K562 (cell line): ENCODE measurements around the gene ATP5MG. TPM values are rescaled to one million over a fixed set of nuclear protein-coding genes. Genes with fewer than 3 reads are reported as not detected.

Source experiments
- BHLHE40 ChIP-seq: IDR thresholded peaks from 2 replicates; pipeline ENCODE4 v1.6.1; 2011; ENCODE audit warnings: low read length, improper control_type of control experiment
- CBFB ChIP-seq: sonication (generic); formaldehyde crosslinking; IDR thresholded peaks from 2 replicates; pipeline ENCODE4 v1.4.0; 2020; ENCODE audit warnings: mild to moderate bottlenecking, missing genetic modification reagents
- CEBPG ChIP-seq, 3 experiments: fragments of 200-800 bp in 1 of 3; sonication (Bioruptor generic) in 1 of 3; sonication (generic) in 1 of 3; formaldehyde crosslinking in 1 of 3; IDR thresholded peaks in 2 of 3; conservative IDR thresholded peaks in 1 of 3; 2 replicates each; pipeline versions ENCODE4 v1.6.1 to v1.8.0; 2016 to 2022; ENCODE audit warnings: missing compliant biosample characterization in 2 of 3, missing genetic modification characterization in 2 of 3, mild to moderate bottlenecking in 1 of 3, missing genetic modification reagents in 1 of 3
- DMBX1 ChIP-seq: fragments of 250-450 bp; sonication (Bioruptor Pico); IDR thresholded peaks from 2 replicates; pipeline ENCODE4 v1.8.0; 2022; ENCODE audit warnings: inconsistent platforms, mild to moderate bottlenecking, moderate library complexity, borderline replicate concordance
- FIP1L1 ChIP-seq: fragments of 200-400 bp; formaldehyde crosslinking; IDR thresholded peaks from 2 replicates; pipeline ENCODE4 v1.6.1; 2018; ENCODE audit warnings: mild to moderate bottlenecking, low read depth, low read length; ENCODE audit not compliant: poor library complexity, severe bottlenecking
- FOXJ2 ChIP-seq: fragments of 200-800 bp; sonication (Bioruptor generic); IDR thresholded peaks from 2 replicates; pipeline ENCODE4 v1.6.1; 2016; ENCODE audit warnings: missing genetic modification characterization, missing compliant biosample characterization
- MCM7 ChIP-seq, 2 experiments: fragments of 450-650 bp; IDR thresholded peaks; 2 replicates each; pipeline ENCODE4 v1.6.1; 2016 to 2018
- MTA1 ChIP-seq: fragments of 450-650 bp; IDR thresholded peaks from 2 replicates; pipeline ENCODE4 v1.6.1; 2017; ENCODE audit warnings: borderline replicate concordance
- MYNN ChIP-seq, 2 experiments: sonication (generic); formaldehyde crosslinking in 1 of 2; IDR thresholded peaks; 2 replicates each; pipeline versions ENCODE4 v1.5.0 to v1.6.1; 2016 to 2020; ENCODE audit warnings: antibody characterized with exemption in 1 of 2, missing genetic modification reagents in 1 of 2
- POLR2B ChIP-seq: fragments of 450-650 bp; IDR thresholded peaks from 2 replicates; pipeline ENCODE4 v1.6.1; 2018; ENCODE audit warnings: low read depth; ENCODE audit not compliant: partially characterized antibody
- PPARD ChIP-seq: fragments of 250-450 bp; sonication (Bioruptor Pico); IDR thresholded peaks from 2 replicates; pipeline ENCODE4 v1.8.0; 2022; ENCODE audit warnings: inconsistent platforms, mild to moderate bottlenecking, moderate library complexity
- STAT5A ChIP-seq: IDR thresholded peaks from 2 replicates; pipeline ENCODE4 v1.6.1; 2012; ENCODE audit warnings: low read length, inconsistent platforms, borderline replicate concordance
- TSC22D4 ChIP-seq: fragments of 450-650 bp; IDR thresholded peaks from 2 replicates; pipeline ENCODE4 v1.6.1; 2016; ENCODE audit warnings: missing genetic modification characterization, missing biosample characterization, control low read depth
- ZNF77 ChIP-seq: fragments of 250-450 bp; sonication (Bioruptor Pico); IDR thresholded peaks from 2 replicates; pipeline ENCODE4 v1.5.0; 2020
- polyA plus RNA-seq, 8 experiments: library from polyadenylated mRNA; depleted of rRNA in 4 of 8; stranded (reverse) in 5 of 8; unstranded in 3 of 8; fragments of >200 nt; fragmentation: Nextera tagmentation in 2 of 8; fragmentation: Illumina TruSeq in 1 of 8; extraction: Ambion mirVana in 2 of 8; extraction: Trizol in 1 of 8; gene quantifications; 2 replicates each; pipeline versions ENCODE4 v1.2.1 to v1.2.3, GENCODE V29; 2011 to 2014; ENCODE audit warnings: inconsistent platforms in 1 of 8, missing spikeins in 1 of 8
- total RNA-seq, 7 experiments: library from RNA; depleted of rRNA in 6 of 7; stranded (reverse); fragments of >200 nt in 6 of 7; fragmentation: Illumina TruSeq in 2 of 7; extraction: Trizol in 2 of 7; gene quantifications; 2 replicates each; pipeline versions ENCODE4 v1.2.1 to v1.2.3, GENCODE V29; 2011 to 2021; ENCODE audit warnings: low replicate concordance in 1 of 7
- TF ChIP-seq, protein P1 (sequence below), 3 experiments: fragments of 200-800 bp in 1 of 3; fragments of 250-450 bp in 1 of 3; fragments of 450-650 bp in 1 of 3; sonication (Bioruptor Pico) in 1 of 3; sonication (Bioruptor generic) in 1 of 3; formaldehyde crosslinking in 1 of 3; IDR thresholded peaks; 2 replicates each; pipeline versions ENCODE4 v1.6.1 to v1.8.0; 2016 to 2022; ENCODE audit warnings: mild to moderate bottlenecking in 2 of 3, missing genetic modification characterization in 2 of 3, missing compliant biosample characterization in 1 of 3, moderate library complexity in 1 of 3
- TF ChIP-seq, protein P2 (sequence below): sonication (generic); formaldehyde crosslinking; IDR thresholded peaks from 2 replicates; pipeline ENCODE4 v1.8.0; 2022; ENCODE audit warnings: mild to moderate bottlenecking, missing genetic modification reagents, borderline replicate concordance
- TF ChIP-seq, protein P3 (sequence below): fragments of 450-650 bp; IDR thresholded peaks from 2 replicates; pipeline ENCODE4 v1.6.1; 2014; ENCODE audit warnings: low read depth, mild to moderate bottlenecking, moderate library complexity, borderline replicate concordance
- TF ChIP-seq, protein P4 (sequence below): fragments of 250-450 bp; sonication (Bioruptor Pico); IDR thresholded peaks from 2 replicates; pipeline ENCODE4 v1.9.0; 2021; ENCODE audit warnings: mild to moderate bottlenecking, inconsistent platforms

ATP5MG gene
- total and polyA plus RNA-seq, 9 of the 15 experiments (the other 6 are each of a cell fraction or from before 2014, with no cell fraction given), result 301 to 2,138 (median 434) TPM

DNA sequence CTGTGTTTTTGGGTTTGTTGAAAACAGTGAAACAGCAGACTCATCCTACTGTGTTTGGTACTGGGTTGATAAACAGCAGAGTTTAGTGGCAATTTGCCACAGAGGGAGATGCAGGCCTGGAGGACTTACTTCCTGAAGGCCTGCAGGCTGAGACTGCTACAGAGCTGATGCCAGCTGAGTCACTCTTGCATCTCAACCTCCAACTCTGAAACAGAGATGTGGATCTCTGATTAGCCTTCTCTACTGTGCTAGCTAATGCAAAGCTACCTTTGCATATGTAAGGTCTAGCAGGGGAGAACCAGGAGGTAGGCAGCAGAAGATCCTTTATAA lies 14.3 kb downstream of the ATP5MG start (continued):
- TF ChIP-seq, protein P1, sequence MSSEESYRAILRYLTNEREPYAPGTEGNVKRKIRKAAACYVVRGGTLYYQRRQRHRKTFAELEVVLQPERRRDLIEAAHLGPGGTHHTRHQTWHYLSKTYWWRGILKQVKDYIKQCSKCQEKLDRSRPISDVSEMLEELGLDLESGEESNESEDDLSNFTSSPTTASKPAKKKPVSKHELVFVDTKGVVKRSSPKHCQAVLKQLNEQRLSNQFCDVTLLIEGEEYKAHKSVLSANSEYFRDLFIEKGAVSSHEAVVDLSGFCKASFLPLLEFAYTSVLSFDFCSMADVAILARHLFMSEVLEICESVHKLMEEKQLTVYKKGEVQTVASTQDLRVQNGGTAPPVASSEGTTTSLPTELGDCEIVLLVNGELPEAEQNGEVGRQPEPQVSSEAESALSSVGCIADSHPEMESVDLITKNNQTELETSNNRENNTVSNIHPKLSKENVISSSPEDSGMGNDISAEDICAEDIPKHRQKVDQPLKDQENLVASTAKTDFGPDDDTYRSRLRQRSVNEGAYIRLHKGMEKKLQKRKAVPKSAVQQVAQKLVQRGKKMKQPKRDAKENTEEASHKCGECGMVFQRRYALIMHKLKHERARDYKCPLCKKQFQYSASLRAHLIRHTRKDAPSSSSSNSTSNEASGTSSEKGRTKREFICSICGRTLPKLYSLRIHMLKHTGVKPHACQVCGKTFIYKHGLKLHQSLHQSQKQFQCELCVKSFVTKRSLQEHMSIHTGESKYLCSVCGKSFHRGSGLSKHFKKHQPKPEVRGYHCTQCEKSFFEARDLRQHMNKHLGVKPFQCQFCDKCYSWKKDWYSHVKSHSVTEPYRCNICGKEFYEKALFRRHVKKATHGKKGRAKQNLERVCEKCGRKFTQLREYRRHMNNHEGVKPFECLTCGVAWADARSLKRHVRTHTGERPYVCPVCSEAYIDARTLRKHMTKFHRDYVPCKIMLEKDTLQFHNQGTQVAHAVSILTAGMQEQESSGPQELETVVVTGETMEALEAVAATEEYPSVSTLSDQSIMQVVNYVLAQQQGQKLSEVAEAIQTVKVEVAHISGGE (CRISPR knock-in tag; IDR thresholded peaks at IDR 0.05), result peak in 1 of 3 experiments; percentile 67; a peak in 2 of 6 replicates
- TF ChIP-seq DMBX1 (CRISPR knock-in tag) (peak; percentile 71), POLR2B (no peak), PPARD (no peak), TSC22D4 (no peak), MCM7 (IDR thresholded peaks at IDR 0.05) (no peak), FOXJ2 (tag) (peak; percentile 96), CBFB (CRISPR knock-in tag) (no peak), CEBPG (CRISPR knock-in tag; IDR thresholded peaks at IDR 0.05) (peak; percentile 58; the same call in 1 of the 2 replicates), CEBPG (tag; conservative IDR thresholded peaks at IDR 0.05 in 1 of 2, IDR thresholded peaks at IDR 0.05 in 1 of 2) (no peak; a peak in 1 of 4 replicates), MYNN (IDR thresholded peaks at IDR 0.05) (peak; percentile 94), MYNN (CRISPR knock-in tag; IDR thresholded peaks at IDR 0.05) (no peak), MTA1 (peak; percentile 88; the same call in 1 of the 2 replicates), STAT5A (peak; percentile 71; the same call in 1 of the 2 replicates), ZNF77 (CRISPR knock-in tag) (no peak), BHLHE40 (peak; percentile 69), FIP1L1 (no peak)
- TF ChIP-seq, protein P2, sequence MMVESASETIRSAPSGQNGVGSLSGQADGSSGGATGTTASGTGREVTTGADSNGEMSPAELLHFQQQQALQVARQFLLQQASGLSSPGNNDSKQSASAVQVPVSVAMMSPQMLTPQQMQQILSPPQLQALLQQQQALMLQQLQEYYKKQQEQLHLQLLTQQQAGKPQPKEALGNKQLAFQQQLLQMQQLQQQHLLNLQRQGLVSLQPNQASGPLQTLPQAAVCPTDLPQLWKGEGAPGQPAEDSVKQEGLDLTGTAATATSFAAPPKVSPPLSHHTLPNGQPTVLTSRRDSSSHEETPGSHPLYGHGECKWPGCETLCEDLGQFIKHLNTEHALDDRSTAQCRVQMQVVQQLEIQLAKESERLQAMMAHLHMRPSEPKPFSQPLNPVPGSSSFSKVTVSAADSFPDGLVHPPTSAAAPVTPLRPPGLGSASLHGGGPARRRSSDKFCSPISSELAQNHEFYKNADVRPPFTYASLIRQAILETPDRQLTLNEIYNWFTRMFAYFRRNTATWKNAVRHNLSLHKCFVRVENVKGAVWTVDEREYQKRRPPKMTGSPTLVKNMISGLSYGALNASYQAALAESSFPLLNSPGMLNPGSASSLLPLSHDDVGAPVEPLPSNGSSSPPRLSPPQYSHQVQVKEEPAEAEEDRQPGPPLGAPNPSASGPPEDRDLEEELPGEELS, result no peak
- TF ChIP-seq, protein P3, sequence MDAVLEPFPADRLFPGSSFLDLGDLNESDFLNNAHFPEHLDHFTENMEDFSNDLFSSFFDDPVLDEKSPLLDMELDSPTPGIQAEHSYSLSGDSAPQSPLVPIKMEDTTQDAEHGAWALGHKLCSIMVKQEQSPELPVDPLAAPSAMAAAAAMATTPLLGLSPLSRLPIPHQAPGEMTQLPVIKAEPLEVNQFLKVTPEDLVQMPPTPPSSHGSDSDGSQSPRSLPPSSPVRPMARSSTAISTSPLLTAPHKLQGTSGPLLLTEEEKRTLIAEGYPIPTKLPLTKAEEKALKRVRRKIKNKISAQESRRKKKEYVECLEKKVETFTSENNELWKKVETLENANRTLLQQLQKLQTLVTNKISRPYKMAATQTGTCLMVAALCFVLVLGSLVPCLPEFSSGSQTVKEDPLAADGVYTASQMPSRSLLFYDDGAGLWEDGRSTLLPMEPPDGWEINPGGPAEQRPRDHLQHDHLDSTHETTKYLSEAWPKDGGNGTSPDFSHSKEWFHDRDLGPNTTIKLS, result peak; percentile 48; the same call in 1 of the 2 replicates
- TF ChIP-seq, protein P4, sequence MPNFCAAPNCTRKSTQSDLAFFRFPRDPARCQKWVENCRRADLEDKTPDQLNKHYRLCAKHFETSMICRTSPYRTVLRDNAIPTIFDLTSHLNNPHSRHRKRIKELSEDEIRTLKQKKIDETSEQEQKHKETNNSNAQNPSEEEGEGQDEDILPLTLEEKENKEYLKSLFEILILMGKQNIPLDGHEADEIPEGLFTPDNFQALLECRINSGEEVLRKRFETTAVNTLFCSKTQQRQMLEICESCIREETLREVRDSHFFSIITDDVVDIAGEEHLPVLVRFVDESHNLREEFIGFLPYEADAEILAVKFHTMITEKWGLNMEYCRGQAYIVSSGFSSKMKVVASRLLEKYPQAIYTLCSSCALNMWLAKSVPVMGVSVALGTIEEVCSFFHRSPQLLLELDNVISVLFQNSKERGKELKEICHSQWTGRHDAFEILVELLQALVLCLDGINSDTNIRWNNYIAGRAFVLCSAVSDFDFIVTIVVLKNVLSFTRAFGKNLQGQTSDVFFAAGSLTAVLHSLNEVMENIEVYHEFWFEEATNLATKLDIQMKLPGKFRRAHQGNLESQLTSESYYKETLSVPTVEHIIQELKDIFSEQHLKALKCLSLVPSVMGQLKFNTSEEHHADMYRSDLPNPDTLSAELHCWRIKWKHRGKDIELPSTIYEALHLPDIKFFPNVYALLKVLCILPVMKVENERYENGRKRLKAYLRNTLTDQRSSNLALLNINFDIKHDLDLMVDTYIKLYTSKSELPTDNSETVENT, result no peak
